ENCODE data around the gene ICE1. TPM values are rescaled to one million over a fixed set of nuclear protein-coding genes. Genes with fewer than 3 reads are reported as not detected.

The ICE1 gene
- total and polyA plus RNA-seq, 9 of the 15 experiments (the other 6 are each of a cell fraction or from before 2014, with no cell fraction given) = 4.9 to 47.4 (median 28.2) TPM

DNA sequence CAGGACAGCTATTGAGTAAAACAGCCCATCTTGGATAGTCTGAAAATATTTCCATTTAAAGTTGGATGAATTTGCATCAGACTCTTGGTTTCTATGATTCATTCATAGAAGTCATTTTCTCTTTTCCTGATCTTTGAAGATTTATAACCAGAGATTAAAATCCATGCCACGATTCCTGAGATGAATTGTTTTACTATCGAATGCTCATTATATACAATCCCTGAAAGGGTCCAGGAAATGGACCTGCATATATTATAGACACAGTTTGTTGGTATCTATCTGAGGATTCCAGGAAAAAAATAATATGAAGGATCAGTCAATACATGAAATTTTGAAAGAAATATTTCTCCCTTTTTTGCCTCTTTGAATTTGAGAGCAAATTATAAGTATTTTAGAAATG lies 99.0 kb downstream of the ICE1 start:
- DNase-seq (ENCODE audit: extremely low read depth in 1 of 4, low spot score in 3 of 4) (no peak), ATAC-seq (no peak), FAIRE-seq (no peak)
- Histone ChIP-seq H3K79me2 (ENCODE audit: control insufficient read depth, insufficient read depth, low read length) (no peaks in the 10 kb centered on the region), H3K4me1 (replicated peaks in 1 of 2; ENCODE audit: control insufficient read depth in 2 of 2, insufficient read depth in 2 of 2, low read length in 2 of 2) (no peaks in the 10 kb centered on the region), H3K9me1 (ENCODE audit: control insufficient read depth, insufficient read depth, low read length) (no peaks in the 10 kb centered on the region), H3K36me3 (ENCODE audit: control insufficient read depth, insufficient read depth, low read length) (no peaks in the 10 kb centered on the region), H3K4me2 (ENCODE audit: insufficient read depth, low read length) (no peak overlapping the region), H2AFZ (ENCODE audit: low read depth, low read length) (no peak overlapping the region), H3K4me3 (no peak overlapping the region), H3K9me3 (replicated peaks; ENCODE audit: control insufficient read depth, insufficient read depth, low read depth, low read length) (no peaks in the 10 kb centered on the region), H4K20me1 (replicated peaks; ENCODE audit: control insufficient read depth, insufficient read depth, low read length) (no peaks in the 10 kb centered on the region), H3K9ac (ENCODE audit: insufficient read depth in 1 of 2, low read depth in 2 of 2, low read length in 2 of 2) (no peak overlapping the region), H3K27ac (ENCODE audit: extremely low read depth, low read depth, low read length) (no peak overlapping the region), H3K27me3 (ENCODE audit: control insufficient read depth in 2 of 2, insufficient read depth in 2 of 2, low read length in 2 of 2) (no peaks in the 10 kb centered on the region; a peak in 1 of 5 replicates)
- intact Hi-C loops (cut with micrococcal nuclease) (no loop called here), in situ Hi-C loops (cut with MboI) (no loop called here)
- no TSS peak for BruUV-seq (replicated peaks)
- POLR2A ChIA-PET = no interaction called here
- TF ChIP-seq, protein P1, sequence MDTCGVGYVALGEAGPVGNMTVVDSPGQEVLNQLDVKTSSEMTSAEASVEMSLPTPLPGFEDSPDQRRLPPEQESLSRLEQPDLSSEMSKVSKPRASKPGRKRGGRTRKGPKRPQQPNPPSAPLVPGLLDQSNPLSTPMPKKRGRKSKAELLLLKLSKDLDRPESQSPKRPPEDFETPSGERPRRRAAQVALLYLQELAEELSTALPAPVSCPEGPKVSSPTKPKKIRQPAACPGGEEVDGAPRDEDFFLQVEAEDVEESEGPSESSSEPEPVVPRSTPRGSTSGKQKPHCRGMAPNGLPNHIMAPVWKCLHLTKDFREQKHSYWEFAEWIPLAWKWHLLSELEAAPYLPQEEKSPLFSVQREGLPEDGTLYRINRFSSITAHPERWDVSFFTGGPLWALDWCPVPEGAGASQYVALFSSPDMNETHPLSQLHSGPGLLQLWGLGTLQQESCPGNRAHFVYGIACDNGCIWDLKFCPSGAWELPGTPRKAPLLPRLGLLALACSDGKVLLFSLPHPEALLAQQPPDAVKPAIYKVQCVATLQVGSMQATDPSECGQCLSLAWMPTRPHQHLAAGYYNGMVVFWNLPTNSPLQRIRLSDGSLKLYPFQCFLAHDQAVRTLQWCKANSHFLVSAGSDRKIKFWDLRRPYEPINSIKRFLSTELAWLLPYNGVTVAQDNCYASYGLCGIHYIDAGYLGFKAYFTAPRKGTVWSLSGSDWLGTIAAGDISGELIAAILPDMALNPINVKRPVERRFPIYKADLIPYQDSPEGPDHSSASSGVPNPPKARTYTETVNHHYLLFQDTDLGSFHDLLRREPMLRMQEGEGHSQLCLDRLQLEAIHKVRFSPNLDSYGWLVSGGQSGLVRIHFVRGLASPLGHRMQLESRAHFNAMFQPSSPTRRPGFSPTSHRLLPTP (IDR thresholded peaks at IDR 0.05; ENCODE audit: borderline replicate concordance, extremely low read depth, insufficient read length) = no peak
- TF ChIP-seq SUPT5H (IDR thresholded peaks at IDR 0.05) (no peak), CBX1 (IDR thresholded peaks at IDR 0.05; ENCODE audit: low read depth) (no peak), CBX2 (IDR thresholded peaks at IDR 0.05; ENCODE audit: insufficient read depth, low read length, poor library complexity, severe bottlenecking) (no peak), KDM1A (IDR thresholded peaks at IDR 0.05) (no peak), RUNX1 (IDR thresholded peaks at IDR 0.05; ENCODE audit: low read depth) (no peak), ZNF217 (CRISPR knock-in tag; IDR thresholded peaks at IDR 0.05) (no peak), STAT5B (CRISPR knock-in tag; IDR thresholded peaks at IDR 0.05) (no peak), ZFP1 (CRISPR knock-in tag; IDR thresholded peaks at IDR 0.05) (no peak), OTX1 (CRISPR knock-in tag; IDR thresholded peaks at IDR 0.05) (no peak)
- TF ChIP-seq, protein P2, sequence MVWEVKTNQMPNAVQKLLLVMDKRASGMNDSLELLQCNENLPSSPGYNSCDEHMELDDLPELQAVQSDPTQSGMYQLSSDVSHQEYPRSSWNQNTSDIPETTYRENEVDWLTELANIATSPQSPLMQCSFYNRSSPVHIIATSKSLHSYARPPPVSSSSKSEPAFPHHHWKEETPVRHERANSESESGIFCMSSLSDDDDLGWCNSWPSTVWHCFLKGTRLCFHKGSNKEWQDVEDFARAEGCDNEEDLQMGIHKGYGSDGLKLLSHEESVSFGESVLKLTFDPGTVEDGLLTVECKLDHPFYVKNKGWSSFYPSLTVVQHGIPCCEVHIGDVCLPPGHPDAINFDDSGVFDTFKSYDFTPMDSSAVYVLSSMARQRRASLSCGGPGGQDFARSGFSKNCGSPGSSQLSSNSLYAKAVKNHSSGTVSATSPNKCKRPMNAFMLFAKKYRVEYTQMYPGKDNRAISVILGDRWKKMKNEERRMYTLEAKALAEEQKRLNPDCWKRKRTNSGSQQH (CRISPR knock-in tag; IDR thresholded peaks at IDR 0.05) = no peak
- TF ChIP-seq, protein P3, sequence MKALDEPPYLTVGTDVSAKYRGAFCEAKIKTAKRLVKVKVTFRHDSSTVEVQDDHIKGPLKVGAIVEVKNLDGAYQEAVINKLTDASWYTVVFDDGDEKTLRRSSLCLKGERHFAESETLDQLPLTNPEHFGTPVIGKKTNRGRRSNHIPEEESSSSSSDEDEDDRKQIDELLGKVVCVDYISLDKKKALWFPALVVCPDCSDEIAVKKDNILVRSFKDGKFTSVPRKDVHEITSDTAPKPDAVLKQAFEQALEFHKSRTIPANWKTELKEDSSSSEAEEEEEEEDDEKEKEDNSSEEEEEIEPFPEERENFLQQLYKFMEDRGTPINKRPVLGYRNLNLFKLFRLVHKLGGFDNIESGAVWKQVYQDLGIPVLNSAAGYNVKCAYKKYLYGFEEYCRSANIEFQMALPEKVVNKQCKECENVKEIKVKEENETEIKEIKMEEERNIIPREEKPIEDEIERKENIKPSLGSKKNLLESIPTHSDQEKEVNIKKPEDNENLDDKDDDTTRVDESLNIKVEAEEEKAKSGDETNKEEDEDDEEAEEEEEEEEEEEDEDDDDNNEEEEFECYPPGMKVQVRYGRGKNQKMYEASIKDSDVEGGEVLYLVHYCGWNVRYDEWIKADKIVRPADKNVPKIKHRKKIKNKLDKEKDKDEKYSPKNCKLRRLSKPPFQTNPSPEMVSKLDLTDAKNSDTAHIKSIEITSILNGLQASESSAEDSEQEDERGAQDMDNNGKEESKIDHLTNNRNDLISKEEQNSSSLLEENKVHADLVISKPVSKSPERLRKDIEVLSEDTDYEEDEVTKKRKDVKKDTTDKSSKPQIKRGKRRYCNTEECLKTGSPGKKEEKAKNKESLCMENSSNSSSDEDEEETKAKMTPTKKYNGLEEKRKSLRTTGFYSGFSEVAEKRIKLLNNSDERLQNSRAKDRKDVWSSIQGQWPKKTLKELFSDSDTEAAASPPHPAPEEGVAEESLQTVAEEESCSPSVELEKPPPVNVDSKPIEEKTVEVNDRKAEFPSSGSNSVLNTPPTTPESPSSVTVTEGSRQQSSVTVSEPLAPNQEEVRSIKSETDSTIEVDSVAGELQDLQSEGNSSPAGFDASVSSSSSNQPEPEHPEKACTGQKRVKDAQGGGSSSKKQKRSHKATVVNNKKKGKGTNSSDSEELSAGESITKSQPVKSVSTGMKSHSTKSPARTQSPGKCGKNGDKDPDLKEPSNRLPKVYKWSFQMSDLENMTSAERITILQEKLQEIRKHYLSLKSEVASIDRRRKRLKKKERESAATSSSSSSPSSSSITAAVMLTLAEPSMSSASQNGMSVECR (CRISPR knock-in tag; IDR thresholded peaks at IDR 0.05) = no peak
- WGBS (ENCODE audit: insufficient coverage, low coverage, missing lambda C conversion rate) = 3% methylated on average over 2 of the region's 2 CpGs
- CTCF ChIA-PET (ENCODE audit: low intra/inter-chr PET ratio) = no interaction called here

Data from K562 (cell line).